Ovary (tissue), 9 donors: ENCODE data around the gene ZNF76. TPM values are rescaled to one million over a fixed set of nuclear protein-coding genes. Genes with fewer than 3 reads are reported as not detected.

Source experiments
- DNase-seq, 5 donors: peaks; one replicate each; pipeline ENCODE4 v3.0.0-alpha.2; 2019 to 2020
- H3K27ac ChIP-seq, 2 donors: fragments of 200-600 bp; one replicate each; pipeline versions ENCODE4 v1.5.1 to v1.8.0; 2019 to 2022
- H3K27me3 ChIP-seq: fragments of 200-600 bp; one replicate; pipeline ENCODE4 v1.8.0; 2022
- H3K36me3 ChIP-seq: fragments of 200-600 bp; sonication (generic); one replicate; pipeline ENCODE4 v1.5.1; 2019
- H3K4me1 ChIP-seq: one replicate; pipeline ENCODE4 v1.8.1; 2013; ENCODE audit warnings: mild to moderate bottlenecking, moderate library complexity; ENCODE audit not compliant: insufficient read depth
- H3K4me3 ChIP-seq: fragments of 200-600 bp; sonication (generic); one replicate; pipeline ENCODE4 v1.5.1; 2017
- H3K9me3 ChIP-seq, 2 donors: fragments of 200-600 bp in 1 of 2; sonication (generic) in 1 of 2; one replicate each; pipeline versions ENCODE4 v1.5.1 to v1.8.1; 2013 to 2019; ENCODE audit warnings: mild to moderate bottlenecking in 1 of 2, moderate library complexity in 1 of 2
- EP300 ChIP-seq: sonication (generic); formaldehyde crosslinking; IDR thresholded peaks from one replicate; pipeline ENCODE4 v1.6.1; 2017; ENCODE audit warnings: antibody characterized with exemption
- POLR2A ChIP-seq: fragments of 450-650 bp; IDR thresholded peaks from one replicate; pipeline ENCODE4 v1.6.1; 2017; ENCODE audit warnings: antibody characterized with exemption, mild to moderate bottlenecking, moderate library complexity
- WGBS, 3 donors: extraction: QIAGEN DNeasy Blood & Tissue Kit in 1 of 3; methylation state at CpG; one replicate each; pipeline versions ENCODE4 v1.1.5 to v1.1.7; 2013 to 2017; 5-methylcytosine and 5-hydroxymethylcytosine counted together
- intact Hi-C, 4 donors: fragments of 100-400 bp; cut with DNase I; formaldehyde crosslinking; loops; one replicate each; pipeline versions ENCODE4 v1.11.0 to v1.15.1; 2022 to 2023
- polyA plus RNA-seq, 2 donors: library from polyadenylated mRNA; stranded (reverse); fragments of 200-250 nt in 1 of 2; fragments of 350-450 nt in 1 of 2; fragmentation: Illumina TruSeq in 1 of 2; extraction: RNeasy Lipid Tissue Mini Kit (QIAGEN cat#74804) in 1 of 2; gene quantifications; one replicate each; pipeline ENCODE4 v1.2.3, GENCODE V29; 2013 to 2014
- total RNA-seq, 7 donors: library from RNA; depleted of rRNA in 2 of 7; stranded (reverse); fragments of >200 nt in 2 of 7; fragmentation: NEBNext Ultra II Directional in 3 of 7; extraction: Animal tissue kit (Norgen Biotek cat#: 25700) in 3 of 7; gene quantifications; one replicate each; pipeline versions ENCODE4 v1.1.0 to v1.2.4, GENCODE V29; 2016 to 2023
- TF ChIP-seq, protein P1 (sequence below), 3 donors: fragments of 450-650 bp in 2 of 3; fragments of 200-600 bp in 1 of 3; IDR thresholded peaks; one replicate each; pipeline versions ENCODE4 v1.5.1 to v1.8.0; 2016 to 2022; ENCODE audit warnings: antibody characterized with exemption in 3 of 3, mild to moderate bottlenecking in 1 of 3
- donor health status: DM: no; HTN: no; CAD: no; lungs with moderate emphysema.
- donor health status: DM: no; HTN: no; CAD: no.
- donor health status: Bipolar disorder and iron deficiency.
- donor health status: DM: yes; HTN: yes; CAD: no.
- donor health status: DM: no; HTN: no; CAD: no.
- donor health status: DM: yes; HTN: yes; CAD: no.

ZNF76 gene
- total and polyA plus RNA-seq, 9 donors, result 17.0 to 55.0 (median 42.8) TPM

DNA sequence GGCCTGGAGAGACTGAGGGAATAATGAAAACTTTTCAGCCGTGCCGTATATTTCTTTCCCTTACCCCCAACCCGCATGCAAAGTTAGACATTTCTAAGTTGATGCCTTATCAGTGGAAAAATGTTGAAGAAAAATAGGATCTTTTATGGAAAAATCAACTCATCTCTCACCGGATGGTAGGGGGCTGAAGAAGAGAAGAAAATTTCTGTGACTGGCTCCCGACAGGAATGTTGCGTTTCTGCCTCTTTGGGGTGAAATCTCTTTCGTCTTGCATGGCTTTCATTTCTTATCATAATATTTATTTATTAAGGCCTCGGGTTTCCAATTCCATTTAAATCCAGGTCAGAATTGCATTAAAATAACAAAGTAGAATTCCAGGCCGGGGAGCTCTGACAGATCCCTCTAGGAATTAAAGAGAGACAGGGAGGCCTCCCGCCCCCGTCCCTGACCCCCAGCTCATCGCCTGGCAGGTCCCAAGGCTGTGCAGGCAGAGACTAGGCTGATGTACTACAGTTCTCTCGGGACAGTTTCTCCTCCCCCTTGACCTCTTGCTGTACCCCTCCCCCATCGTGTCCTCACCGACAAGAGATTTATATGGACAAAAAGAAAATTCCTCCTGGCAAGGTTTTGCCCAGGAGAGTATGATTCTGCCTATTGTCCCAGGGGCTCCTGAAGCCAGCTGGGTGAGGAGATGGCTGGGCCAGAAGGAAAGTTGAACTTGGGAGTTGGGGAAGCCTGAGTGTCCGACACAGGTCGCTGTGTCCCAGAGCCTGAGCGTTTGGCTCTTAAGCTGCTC, 44.5 kb upstream of the ZNF76 start:
- no peaks in the 10 kb centered on the region for H3K27me3 ChIP-seq
- peaks cover 5% of the 10 kb centered on the region for H3K4me1 ChIP-seq
- H3K36me3 ChIP-seq, result no peaks in the 10 kb centered on the region
- intact Hi-C loops, result no loop called here
- no peak for DNase-seq
- no peak overlapping the region for H3K4me3 ChIP-seq
- TF ChIP-seq, protein P1, sequence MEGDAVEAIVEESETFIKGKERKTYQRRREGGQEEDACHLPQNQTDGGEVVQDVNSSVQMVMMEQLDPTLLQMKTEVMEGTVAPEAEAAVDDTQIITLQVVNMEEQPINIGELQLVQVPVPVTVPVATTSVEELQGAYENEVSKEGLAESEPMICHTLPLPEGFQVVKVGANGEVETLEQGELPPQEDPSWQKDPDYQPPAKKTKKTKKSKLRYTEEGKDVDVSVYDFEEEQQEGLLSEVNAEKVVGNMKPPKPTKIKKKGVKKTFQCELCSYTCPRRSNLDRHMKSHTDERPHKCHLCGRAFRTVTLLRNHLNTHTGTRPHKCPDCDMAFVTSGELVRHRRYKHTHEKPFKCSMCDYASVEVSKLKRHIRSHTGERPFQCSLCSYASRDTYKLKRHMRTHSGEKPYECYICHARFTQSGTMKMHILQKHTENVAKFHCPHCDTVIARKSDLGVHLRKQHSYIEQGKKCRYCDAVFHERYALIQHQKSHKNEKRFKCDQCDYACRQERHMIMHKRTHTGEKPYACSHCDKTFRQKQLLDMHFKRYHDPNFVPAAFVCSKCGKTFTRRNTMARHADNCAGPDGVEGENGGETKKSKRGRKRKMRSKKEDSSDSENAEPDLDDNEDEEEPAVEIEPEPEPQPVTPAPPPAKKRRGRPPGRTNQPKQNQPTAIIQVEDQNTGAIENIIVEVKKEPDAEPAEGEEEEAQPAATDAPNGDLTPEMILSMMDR (IDR thresholded peaks at IDR 0.05), result no peak
- TF ChIP-seq EP300 (no peak), POLR2A (no peak)
- H3K27ac ChIP-seq, result no peak overlapping the region
- WGBS, 3 donors, result 16 to 28% (median 22%) methylated on average over 18 of the region's 18 CpGs
- H3K9me3 ChIP-seq, result no peaks in the 10 kb centered on the region

DNA sequence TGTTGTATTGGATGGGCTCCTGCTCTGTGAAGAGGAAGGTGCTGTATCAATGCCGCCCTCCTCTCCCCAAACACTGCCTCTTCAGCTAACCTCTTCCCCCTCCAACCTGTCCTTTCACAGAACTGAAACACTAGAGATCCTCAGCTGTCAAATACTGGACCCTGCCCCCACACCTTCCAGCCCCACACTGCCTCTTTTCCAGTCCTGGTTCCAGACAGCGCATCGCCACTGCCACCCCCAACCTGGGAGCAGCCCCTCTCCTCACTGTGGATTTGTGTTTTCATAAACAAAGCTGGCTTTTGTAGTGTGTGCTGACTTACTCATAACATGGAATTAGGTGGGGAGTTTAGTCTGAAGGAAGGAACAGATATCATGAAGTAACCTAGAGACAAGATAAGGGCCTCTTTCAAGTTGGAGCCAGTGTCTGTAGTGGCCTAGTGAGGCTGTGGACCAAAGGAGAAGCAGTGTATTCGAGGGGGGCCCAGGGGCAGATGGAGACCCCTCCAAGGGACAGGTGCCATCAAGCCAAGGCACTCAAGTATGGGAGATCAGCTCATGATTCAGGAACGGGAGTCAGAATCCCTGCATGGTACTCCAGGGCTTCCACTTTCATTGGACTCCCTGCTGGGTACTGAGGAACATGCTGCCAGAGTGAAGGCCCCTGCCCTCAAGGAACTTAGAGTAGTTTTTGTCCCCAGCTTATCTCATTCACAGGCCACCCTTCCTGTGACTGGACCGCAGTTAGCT, 43.7 kb upstream of the ZNF76 start:
- Histone ChIP-seq H3K36me3 (no peaks in the 10 kb centered on the region), H3K4me1 (peaks cover 5% of the 10 kb centered on the region), H3K27me3 (no peaks in the 10 kb centered on the region), H3K9me3 (no peaks in the 10 kb centered on the region), H3K4me3 (no peak overlapping the region), H3K27ac (no peak overlapping the region)
- intact Hi-C loops, result no loop called here
- no peak for TF ChIP-seq POLR2A
- TF ChIP-seq, protein P1 (IDR thresholded peaks at IDR 0.05), result no peak
- no peak for TF ChIP-seq EP300
- no peak for DNase-seq
- WGBS, 3 donors, result 69 to 77% (median 71%) methylated on average over 6 of the region's 6 CpGs

DNA sequence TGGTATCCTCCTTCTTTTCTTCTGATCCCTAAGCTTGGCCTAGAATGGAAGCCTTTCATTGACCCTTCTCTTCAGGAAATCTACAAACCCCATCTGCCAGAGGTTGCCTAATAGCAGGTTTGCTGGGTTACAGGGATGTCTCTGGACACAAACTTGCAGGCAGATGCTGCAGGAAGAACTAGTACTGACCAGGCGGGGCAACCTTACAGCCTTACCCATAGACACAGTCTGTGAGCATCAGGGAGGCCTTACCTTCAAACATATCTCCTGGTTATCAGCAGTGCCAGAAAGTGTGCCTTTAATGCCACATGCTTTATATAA, 43.2 kb upstream of the ZNF76 start:
- H3K27ac ChIP-seq, result no peak overlapping the region
- TF ChIP-seq, protein P1 (IDR thresholded peaks at IDR 0.05), result no peak
- TF ChIP-seq POLR2A, result no peak
- TF ChIP-seq EP300, result no peak
- intact Hi-C loops, result no loop called here
- no peak overlapping the region for H3K4me3 ChIP-seq
- no peaks in the 10 kb centered on the region for H3K9me3 ChIP-seq
- H3K4me1 ChIP-seq, result peaks cover 5% of the 10 kb centered on the region
- H3K36me3 ChIP-seq, result no peaks in the 10 kb centered on the region
- WGBS, 3 donors, result 95 to 100% (median 100%) methylated on average over 1 of the region's 1 CpG
- H3K27me3 ChIP-seq, result no peaks in the 10 kb centered on the region
- DNase-seq, result no peak

DNA sequence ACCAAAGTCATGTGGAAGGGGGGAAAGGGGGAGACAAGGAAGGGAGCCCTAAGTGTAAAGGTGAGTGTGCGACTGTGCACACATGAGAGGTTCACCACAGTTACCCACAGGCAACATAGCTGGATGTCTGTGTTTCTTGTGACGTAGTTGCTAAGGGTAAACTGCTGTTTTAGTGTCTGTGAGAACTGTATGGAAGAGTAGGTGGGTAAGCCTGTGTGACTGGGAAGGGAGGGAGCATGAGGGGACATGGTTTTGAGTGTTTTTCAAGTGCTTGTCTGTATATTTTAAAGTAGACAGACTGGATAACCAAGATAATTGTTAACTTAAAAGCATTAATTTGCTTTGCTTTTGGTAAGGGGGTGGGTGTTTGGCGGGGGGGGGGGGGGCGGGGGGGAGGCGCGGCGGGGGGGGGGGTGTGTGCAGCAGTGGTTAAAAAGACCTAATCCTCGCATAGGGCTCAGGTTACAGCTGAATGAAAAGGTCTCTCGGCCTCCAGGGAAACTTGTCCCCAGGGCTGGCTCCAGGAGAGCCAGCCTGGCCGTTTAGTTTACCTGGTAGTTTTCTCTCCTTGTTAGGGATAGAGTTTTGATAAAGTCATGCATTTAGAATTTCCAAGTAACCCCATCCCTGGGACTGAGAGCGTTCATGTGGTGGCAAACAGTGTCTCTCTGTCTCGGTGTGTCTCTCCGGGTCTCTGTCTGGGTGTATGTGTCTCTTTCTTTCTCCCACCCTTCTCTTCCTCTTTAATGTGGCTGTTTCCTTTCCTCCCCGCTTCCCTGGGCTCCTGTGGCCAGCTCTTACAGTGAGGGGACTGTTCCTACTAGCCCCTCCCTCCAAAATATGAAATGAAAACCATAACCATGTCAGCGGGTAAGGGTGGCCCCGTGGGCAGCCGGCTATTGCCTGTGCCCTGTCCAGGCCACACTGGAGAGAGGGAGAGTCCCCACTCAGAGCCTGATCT, 42.4 kb upstream of the ZNF76 start:
- Histone ChIP-seq H3K27ac (no peak overlapping the region), H3K27me3 (no peaks in the 10 kb centered on the region), H3K4me3 (no peak overlapping the region), H3K36me3 (no peaks in the 10 kb centered on the region), H3K9me3 (no peaks in the 10 kb centered on the region), H3K4me1 (peaks cover 5% of the 10 kb centered on the region)
- WGBS, 3 donors, result 34 to 49% (median 45%) methylated on average over 13 to 15 of the region's 17 CpGs
- TF ChIP-seq, protein P1 (IDR thresholded peaks at IDR 0.05), result no peak
- TF ChIP-seq POLR2A, result no peak
- no peak for TF ChIP-seq EP300
- no peak for DNase-seq
- intact Hi-C loops, result no loop called here
